Right lobe of liver (tissue), 6 donors: ENCODE data around the gene ESPNL. TPM values are rescaled to one million over a fixed set of nuclear protein-coding genes. Genes with fewer than 3 reads are reported as not detected.
"Not testable (repeated sequence)": the region's sequence is repeated elsewhere in the genome, so short reads cannot be mapped to it uniquely, and the experiment has no call there.

Source experiments
- ATAC-seq, 4 donors: fragments of 200-7000 bp; cut with Tn5 transposase; one replicate each; pipeline ENCODE4 v1.9.1; 2020; ENCODE audit warnings: mild to moderate bottlenecking in 4 of 4, moderate library complexity in 4 of 4
- DNase-seq, 3 donors: peaks; one replicate each; pipeline ENCODE4 v3.0.0-alpha.2; 2020
- H3K27ac ChIP-seq, 3 donors: fragments of 200-600 bp; one replicate each; pipeline ENCODE4 v1.8.0; 2022
- H3K27me3 ChIP-seq, 2 donors: fragments of 200-600 bp; one replicate each; pipeline ENCODE4 v1.8.0; 2022
- H3K36me3 ChIP-seq, 4 donors: fragments of 200-600 bp; sonication (generic) in 1 of 4; one replicate each; pipeline versions ENCODE4 v1.5.1 to v1.8.0; 2017 to 2022; ENCODE audit warnings: control low read depth in 1 of 4
- H3K4me1 ChIP-seq, 4 donors: fragments of 200-600 bp; sonication (generic) in 1 of 4; one replicate each; pipeline versions ENCODE4 v1.5.1 to v1.8.0; 2017 to 2022; ENCODE audit warnings: control low read depth in 1 of 4
- H3K4me3 ChIP-seq, 3 donors: fragments of 200-600 bp; one replicate each; pipeline ENCODE4 v1.8.0; 2022
- H3K9me3 ChIP-seq, 4 donors: fragments of 200-600 bp; sonication (generic) in 1 of 4; one replicate each; pipeline versions ENCODE4 v1.5.1 to v1.8.0; 2017 to 2022; ENCODE audit warnings: control low read depth in 1 of 4
- POLR2A ChIP-seq: fragments of 450-650 bp; IDR thresholded peaks from one replicate; pipeline ENCODE4 v1.6.1; 2017; ENCODE audit warnings: antibody characterized with exemption, mild to moderate bottlenecking
- WGBS: methylation state at CpG from one replicate; pipeline ENCODE4 v1.1.6; 2018; ENCODE audit warnings: low coverage, low lambda C conversion rate; ENCODE audit not compliant: insufficient coverage; ENCODE audit errors: missing lambda C conversion rate; 5-methylcytosine and 5-hydroxymethylcytosine counted together
- intact Hi-C, 2 donors: fragments of 100-400 bp; cut with DNase I; formaldehyde crosslinking; loops; one replicate each; pipeline versions ENCODE4 v1.11.2 to v1.14.1; 2022
- long read RNA-seq: library from polyadenylated mRNA; unstranded; transcript quantifications from one replicate; pipeline ENCODE4 v2.0.0, GENCODE V29; 2019
- total RNA-seq, 6 experiments: library from RNA; depleted of rRNA in 2 of 6; stranded (reverse); fragments of >200 nt in 2 of 6; fragmentation: NEBNext Ultra II Directional in 3 of 6; extraction: Animal tissue kit (Norgen Biotek cat#: 25700) in 3 of 6; gene quantifications; one replicate each; pipeline versions ENCODE4 v1.1.0 to v1.2.4, GENCODE V29; 2016 to 2023
- TF ChIP-seq, protein P1 (sequence below), 4 donors: fragments of 200-600 bp in 3 of 4; fragments of 450-650 bp in 1 of 4; IDR thresholded peaks; one replicate each; pipeline versions ENCODE4 v1.5.1 to v1.8.0; 2016 to 2022; ENCODE audit warnings: antibody characterized with exemption in 4 of 4, mild to moderate bottlenecking in 2 of 4
- donor health status: DM: no; HTN: yes; CAD: no.
- donor health status: DM: no; HTN: no; CAD: no.
- donor health status: DM: no; HTN: no; CAD: no.
- donor health status: DM: no; HTN: yes; CAD: no.
- donor health status: DM: no; HTN: yes; CAD: no.

Gene ESPNL, protein sequence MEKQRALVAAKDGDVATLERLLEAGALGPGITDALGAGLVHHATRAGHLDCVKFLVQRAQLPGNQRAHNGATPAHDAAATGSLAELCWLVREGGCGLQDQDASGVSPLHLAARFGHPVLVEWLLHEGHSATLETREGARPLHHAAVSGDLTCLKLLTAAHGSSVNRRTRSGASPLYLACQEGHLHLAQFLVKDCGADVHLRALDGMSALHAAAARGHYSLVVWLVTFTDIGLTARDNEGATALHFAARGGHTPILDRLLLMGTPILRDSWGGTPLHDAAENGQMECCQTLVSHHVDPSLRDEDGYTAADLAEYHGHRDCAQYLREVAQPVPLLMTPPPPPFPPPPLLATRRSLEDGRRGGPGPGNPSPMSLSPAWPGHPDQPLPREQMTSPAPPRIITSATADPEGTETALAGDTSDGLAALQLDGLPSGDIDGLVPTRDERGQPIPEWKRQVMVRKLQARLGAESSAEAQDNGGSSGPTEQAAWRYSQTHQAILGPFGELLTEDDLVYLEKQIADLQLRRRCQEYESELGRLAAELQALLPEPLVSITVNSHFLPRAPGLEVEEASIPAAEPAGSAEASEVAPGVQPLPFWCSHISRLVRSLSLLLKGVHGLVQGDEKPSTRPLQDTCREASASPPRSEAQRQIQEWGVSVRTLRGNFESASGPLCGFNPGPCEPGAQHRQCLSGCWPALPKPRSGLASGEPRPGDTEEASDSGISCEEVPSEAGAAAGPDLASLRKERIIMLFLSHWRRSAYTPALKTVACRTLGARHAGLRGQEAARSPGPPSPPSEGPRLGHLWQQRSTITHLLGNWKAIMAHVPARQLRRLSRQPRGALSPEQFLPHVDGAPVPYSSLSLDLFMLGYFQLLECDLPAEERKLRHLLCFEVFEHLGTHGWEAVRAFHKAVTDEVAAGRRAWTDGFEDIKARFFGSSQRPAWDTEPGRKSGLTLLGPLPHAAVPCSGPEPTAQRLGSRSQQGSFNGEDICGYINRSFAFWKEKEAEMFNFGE
- total RNA-seq, result 1 to 10 TPM in 1 of 6 experiments, under 1 TPM in 5; 0.11 to 1.1 (median 0.50) TPM
- long read RNA-seq, result 0 reads

DNA sequence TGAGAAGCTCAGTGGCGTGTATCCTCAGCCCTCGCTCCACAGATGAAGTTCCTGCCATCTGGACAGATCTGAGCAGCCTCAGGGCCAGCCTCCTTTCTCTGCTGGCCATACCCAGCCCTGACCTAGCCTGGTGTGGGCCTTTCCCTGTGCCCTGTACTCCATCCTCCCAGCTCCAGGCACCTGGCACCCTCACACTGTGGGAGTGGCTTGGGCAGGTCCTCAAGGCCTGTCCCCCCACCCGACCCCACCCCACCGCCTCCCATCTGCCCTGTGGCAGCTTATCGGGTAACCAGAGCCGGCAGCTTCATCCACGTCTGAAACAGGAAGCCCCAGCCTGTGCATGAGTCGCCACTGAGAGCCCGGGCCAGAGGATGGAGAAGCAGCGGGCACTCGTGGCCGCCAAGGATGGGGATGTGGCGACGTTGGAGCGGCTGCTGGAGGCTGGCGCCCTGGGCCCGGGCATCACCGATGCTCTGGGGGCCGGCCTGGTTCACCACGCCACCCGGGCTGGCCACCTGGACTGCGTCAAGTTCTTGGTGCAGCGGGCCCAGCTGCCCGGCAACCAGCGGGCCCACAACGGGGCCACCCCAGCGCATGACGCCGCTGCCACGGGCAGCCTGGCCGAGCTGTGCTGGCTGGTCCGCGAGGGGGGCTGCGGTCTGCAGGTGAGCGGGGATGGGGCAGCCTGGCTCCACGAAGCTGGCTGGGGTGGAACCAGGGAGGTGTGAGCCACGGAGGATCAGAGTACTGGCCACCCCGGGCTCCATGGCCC lies at the start of gene ESPNL:
ESPNL (plus strand) TSS at position 292 of the 772 bp plus-strand sequence; CDS start at position 372, 80 bp downstream.
- DNase-seq, result peak in 2 of 3 donors; percentile 44 to 53
- TF ChIP-seq POLR2A, result no peak
- TF ChIP-seq, protein P1, sequence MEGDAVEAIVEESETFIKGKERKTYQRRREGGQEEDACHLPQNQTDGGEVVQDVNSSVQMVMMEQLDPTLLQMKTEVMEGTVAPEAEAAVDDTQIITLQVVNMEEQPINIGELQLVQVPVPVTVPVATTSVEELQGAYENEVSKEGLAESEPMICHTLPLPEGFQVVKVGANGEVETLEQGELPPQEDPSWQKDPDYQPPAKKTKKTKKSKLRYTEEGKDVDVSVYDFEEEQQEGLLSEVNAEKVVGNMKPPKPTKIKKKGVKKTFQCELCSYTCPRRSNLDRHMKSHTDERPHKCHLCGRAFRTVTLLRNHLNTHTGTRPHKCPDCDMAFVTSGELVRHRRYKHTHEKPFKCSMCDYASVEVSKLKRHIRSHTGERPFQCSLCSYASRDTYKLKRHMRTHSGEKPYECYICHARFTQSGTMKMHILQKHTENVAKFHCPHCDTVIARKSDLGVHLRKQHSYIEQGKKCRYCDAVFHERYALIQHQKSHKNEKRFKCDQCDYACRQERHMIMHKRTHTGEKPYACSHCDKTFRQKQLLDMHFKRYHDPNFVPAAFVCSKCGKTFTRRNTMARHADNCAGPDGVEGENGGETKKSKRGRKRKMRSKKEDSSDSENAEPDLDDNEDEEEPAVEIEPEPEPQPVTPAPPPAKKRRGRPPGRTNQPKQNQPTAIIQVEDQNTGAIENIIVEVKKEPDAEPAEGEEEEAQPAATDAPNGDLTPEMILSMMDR (IDR thresholded peaks at IDR 0.05), result no peak
- peaks cover 0 to 5% (median 0%) of the 10 kb centered on the region in 4 donors for H3K4me1 ChIP-seq
- H3K36me3 ChIP-seq, result no peaks in the 10 kb centered on the region
- no peak within 1 kb of the TSS for H3K4me3 ChIP-seq
- no peaks in the 10 kb centered on the region for H3K27me3 ChIP-seq
- H3K27ac ChIP-seq, result peak within 1 kb of the TSS in 1 of 3 donors; percentile 70
- no peaks in the 10 kb centered on the region for H3K9me3 ChIP-seq
- ATAC-seq, result no peak
- intact Hi-C loops, result no loop called here
- 67% methylated on average over 3 of the region's 38 CpGs for WGBS

DNA sequence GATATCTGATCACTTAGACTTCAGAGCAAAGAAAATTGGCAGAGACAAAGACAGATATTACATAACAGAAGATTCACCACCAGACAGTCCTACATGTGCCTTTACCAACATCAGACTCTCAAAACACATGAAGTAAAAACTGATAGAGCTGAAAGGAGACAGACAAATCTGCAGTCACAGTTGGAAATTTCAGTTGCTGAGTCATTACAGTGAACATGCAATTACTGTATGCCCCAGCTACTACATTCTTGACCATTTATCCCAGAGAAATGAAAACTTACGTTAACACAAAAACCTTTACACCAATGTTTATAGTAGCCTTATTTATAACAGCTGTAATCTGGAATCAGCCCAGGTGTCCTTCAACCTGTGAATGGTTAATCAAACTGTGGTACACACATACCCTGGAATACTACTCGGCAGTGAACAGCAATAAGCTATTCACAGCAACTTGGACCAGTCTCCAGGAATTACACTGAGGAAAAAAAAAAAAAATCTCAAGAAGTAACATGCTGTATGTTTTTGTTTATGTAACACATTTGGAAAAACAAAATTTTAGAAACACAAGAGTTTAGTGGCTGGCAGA lies 46.9 kb upstream of the ESPNL start:
- WGBS, result 69% methylated on average over 1 of the region's 2 CpGs

DNA sequence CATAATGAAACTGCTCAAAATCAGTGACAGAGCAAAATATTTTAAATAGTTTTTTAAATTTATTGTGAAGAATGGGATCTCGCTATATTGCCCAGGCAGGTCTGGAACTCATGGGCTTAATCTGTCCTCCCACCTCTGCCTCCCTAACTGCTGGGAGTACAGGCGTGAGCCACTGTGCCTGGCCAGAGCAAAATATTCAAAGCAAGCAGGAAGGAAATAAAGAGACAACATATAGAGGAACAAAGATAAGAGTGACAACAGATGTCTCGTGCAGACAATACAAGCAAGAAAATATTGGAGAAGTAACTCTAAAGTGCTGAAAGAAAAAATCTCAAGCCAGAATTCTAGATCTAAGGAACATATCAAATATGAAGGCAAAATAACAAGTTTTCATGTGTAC lies 44.3 kb upstream of the ESPNL start:
- Histone ChIP-seq H3K9me3 (no peaks in the 10 kb centered on the region), H3K27me3 (no peaks in the 10 kb centered on the region), H3K4me3 (no peak overlapping the region), H3K27ac (no peak overlapping the region), H3K36me3 (no peaks in the 10 kb centered on the region), H3K4me1 (peaks cover 0 to 9% (median 3%) of the 10 kb centered on the region in 4 donors)
- DNase-seq, result no peak
- TF ChIP-seq POLR2A, result no peak
- TF ChIP-seq, protein P1 (IDR thresholded peaks at IDR 0.05), result no peak
- no peak for ATAC-seq
- WGBS, result 40% methylated on average over 2 of the region's 3 CpGs
- intact Hi-C loops, result no loop called here

More for the DNA sequence above, 46.9 kb upstream of the ESPNL start:
- Histone ChIP-seq H3K27ac (no peak overlapping the region), H3K9me3 (no peaks in the 10 kb centered on the region), H3K4me1 (peaks cover 0 to 3% (median 0%) of the 10 kb centered on the region in 4 donors), H3K4me3 (no peak overlapping the region), H3K36me3 (no peaks in the 10 kb centered on the region), H3K27me3 (no peaks in the 10 kb centered on the region)
- TF ChIP-seq POLR2A, result no peak
- TF ChIP-seq, protein P1 (IDR thresholded peaks at IDR 0.05), result no peak
- intact Hi-C loops, result no loop called here
- no peak for ATAC-seq
- no peak for DNase-seq

DNA sequence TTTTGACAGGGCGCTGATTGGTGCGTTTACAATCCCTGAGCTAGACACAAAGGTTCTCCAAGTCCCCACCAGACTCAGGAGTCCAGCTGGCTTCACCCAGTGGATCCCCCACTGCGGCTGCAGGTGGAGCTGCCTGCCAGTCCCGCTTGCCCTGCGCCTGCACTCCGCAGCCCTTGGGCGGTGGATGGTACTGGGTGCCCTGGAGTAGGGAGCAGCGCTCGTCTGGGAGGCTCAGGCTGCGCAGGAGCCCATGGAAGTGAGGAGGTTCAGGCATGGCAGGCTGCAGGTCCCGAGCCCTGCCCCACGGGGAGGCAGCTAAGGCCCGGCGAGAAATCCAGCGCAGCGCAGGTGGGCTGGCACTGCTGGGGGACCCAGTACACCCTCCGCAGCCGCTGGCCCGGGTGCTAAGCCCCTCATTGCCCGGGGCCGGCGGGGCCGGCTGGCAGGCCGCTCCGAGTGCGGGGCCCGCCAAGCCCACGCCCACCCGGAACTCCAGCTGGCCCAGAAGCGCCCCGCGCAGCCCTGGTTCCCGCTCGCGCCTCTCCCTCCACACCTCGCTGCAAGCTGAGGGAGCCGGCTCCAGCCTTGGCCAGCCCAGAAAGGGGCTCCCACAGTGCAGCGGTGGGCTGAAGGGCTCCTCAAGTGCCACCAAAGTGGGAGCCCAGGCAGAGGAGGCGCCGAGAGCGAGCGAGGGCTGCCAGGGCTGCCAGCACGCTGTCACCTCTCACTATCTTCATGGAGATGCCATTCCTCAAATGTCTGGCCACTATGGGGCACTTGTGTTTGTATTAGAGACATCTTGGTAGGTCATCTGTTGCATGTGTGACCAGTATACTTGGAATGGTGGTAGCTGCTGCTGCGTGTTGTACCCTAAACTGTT lies 42.2 kb upstream of the ESPNL start:
- H3K36me3 ChIP-seq, ATAC-seq, H3K27ac ChIP-seq, DNase-seq, intact Hi-C loops, H3K4me3 ChIP-seq, H3K9me3 ChIP-seq, H3K27me3 ChIP-seq: not testable (repeated sequence)
- H3K4me1 ChIP-seq, result peaks cover 0 to 21% (median 7%) of the 10 kb centered on the region in 4 donors
- 70% methylated on average over 2 of the region's 44 CpGs for WGBS
